Neutrophil (primary cell): Measurements from ENCODE around the gene TRPM8.

Source experiments
- H3K27ac ChIP-seq: fragments of 200-600 bp; sonication (generic); 2 replicates; pipeline ENCODE4 v1.5.1; 2016; ENCODE audit warnings: mild to moderate bottlenecking, moderate library complexity
- H3K27me3 ChIP-seq: fragments of 200-600 bp; sonication (generic); 2 replicates; pipeline ENCODE4 v1.6.0; 2016; ENCODE audit warnings: mild to moderate bottlenecking
- H3K36me3 ChIP-seq: fragments of 200-600 bp; sonication (generic); 2 replicates; pipeline ENCODE4 v1.5.1; 2017
- H3K4me1 ChIP-seq, 2 experiments: fragments of 200-600 bp in 1 of 2; sonication (generic) in 1 of 2; 1 replicate in 1 of 2; 2 replicates in 1 of 2; pipeline versions ENCODE4 v1.5.1 to v1.6.1; 2013 to 2016; ENCODE audit warnings: low read depth in 1 of 2, low read length in 1 of 2, mild to moderate bottlenecking in 1 of 2, moderate library complexity in 1 of 2; ENCODE audit not compliant: control insufficient read depth in 1 of 2, insufficient read depth in 1 of 2
- H3K4me3 ChIP-seq, 2 experiments: fragments of 200-600 bp in 1 of 2; sonication (generic) in 1 of 2; 1 replicate in 1 of 2; 2 replicates in 1 of 2; pipeline ENCODE4 v1.5.1; 2013 to 2016; ENCODE audit warnings: low read depth in 1 of 2, low read length in 1 of 2, mild to moderate bottlenecking in 1 of 2, moderate library complexity in 1 of 2
- H3K9me3 ChIP-seq: fragments of 200-600 bp; sonication (generic); 2 replicates; pipeline ENCODE4 v1.5.1; 2016
- CTCF ChIP-seq: fragments of 200-600 bp; sonication (generic); IDR thresholded peaks from 2 replicates; pipeline ENCODE4 v1.5.1; 2016; ENCODE audit warnings: antibody characterized with exemption

TRPM8 gene

GRCh38 chr2:234033885-234034284 lies 116.7 kb downstream of the TRPM8 start:
- Histone ChIP-seq H3K9me3 (no peaks in the 10 kb centered on the region), H3K27ac (no peak overlapping the region), H3K27me3 (no peaks in the 10 kb centered on the region), H3K4me1 (no peaks in the 10 kb centered on the region), H3K4me3 (no peak overlapping the region), H3K36me3 (no peaks in the 10 kb centered on the region)
- no peak for TF ChIP-seq CTCF

- H3K9me3 ChIP-seq: no peaks in the 10 kb centered on the region
- H3K27me3 ChIP-seq: no peaks in the 10 kb centered on the region
- TF ChIP-seq CTCF: no peak
- H3K4me1 ChIP-seq: no peaks in the 10 kb centered on the region
- H3K36me3 ChIP-seq: no peaks in the 10 kb centered on the region
- H3K4me3 ChIP-seq: no peak overlapping the region
- H3K27ac ChIP-seq: no peak overlapping the region
Measured at GRCh38 chr2:234038076-234038802, 121.1 kb downstream of the TRPM8 start.

DNA sequence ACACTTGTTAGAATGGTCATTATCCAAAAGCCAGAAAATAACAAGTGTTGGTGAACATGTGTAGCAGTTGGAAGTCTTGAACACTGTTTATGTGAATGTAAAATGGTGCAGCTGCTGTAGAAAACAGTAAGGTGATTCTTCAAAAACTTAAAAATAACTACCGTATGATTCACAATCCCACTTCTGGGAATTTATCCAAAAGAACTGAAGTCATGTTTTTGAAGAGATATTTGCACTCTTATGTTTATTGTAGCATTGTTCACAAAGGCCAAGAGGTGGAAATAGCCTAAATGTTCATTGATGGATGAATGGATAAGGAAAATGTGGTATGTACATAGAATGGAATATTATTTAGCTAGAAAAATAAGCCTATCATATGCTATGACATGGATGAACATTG lies 127.0 kb downstream of the TRPM8 start:
- H3K4me1 ChIP-seq: no peaks in the 10 kb centered on the region
- H3K4me3 ChIP-seq: no peak overlapping the region
- H3K27ac ChIP-seq: no peak overlapping the region
- TF ChIP-seq CTCF: no peak
- H3K27me3 ChIP-seq: no peaks in the 10 kb centered on the region
- H3K9me3 ChIP-seq: no peaks in the 10 kb centered on the region
- no peaks in the 10 kb centered on the region for H3K36me3 ChIP-seq

DNA sequence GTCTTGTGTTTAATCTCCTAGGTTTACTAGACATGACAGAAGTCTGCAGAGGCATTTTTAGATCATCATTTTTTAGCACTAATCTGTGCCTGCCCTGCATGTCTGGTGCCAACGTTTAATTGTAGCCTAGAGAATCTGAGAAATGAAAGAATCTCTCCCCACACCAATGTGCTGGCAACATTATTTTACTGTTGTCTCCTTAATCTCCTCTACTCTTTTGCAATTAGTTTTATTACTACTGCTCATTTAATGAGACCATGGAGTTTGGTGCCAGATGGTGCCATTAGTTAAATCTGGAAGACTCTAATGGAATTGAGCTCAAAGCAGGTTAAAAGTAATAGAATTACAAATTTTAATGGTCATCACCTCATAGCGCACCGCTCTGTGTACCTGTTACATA lies 129.3 kb downstream of the TRPM8 start:
- H3K4me3 ChIP-seq: no peak overlapping the region
- H3K9me3 ChIP-seq: no peaks in the 10 kb centered on the region
- H3K27me3 ChIP-seq: peaks cover 3% of the 10 kb centered on the region
- no peaks in the 10 kb centered on the region for H3K36me3 ChIP-seq
- no peaks in the 10 kb centered on the region for H3K4me1 ChIP-seq
- no peak overlapping the region for H3K27ac ChIP-seq
- no peak for TF ChIP-seq CTCF

DNA sequence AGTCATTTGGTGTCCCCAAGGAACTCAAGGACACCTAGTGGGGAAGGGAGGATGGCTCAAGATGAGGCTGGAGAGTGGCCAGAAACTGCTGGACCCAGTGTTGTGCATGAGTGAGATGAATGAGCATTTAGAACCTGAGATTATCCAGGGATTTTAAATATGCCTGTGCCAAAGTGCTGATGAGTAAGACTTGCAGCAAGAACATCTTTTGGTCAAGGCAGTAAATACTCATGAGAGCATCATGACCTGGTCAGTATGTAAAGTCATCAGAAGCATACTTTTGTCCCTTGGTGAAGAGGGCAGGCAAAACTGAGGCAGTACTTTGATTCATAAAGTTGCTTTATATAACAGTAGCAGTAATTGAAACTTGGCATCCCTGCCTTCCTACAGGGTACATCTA lies 130.2 kb downstream of the TRPM8 start:
- H3K9me3 ChIP-seq: no peaks in the 10 kb centered on the region
- TF ChIP-seq CTCF: no peak
- no peak overlapping the region for H3K27ac ChIP-seq
- no peak overlapping the region for H3K4me3 ChIP-seq
- peaks cover 4% of the 10 kb centered on the region for H3K27me3 ChIP-seq
- no peaks in the 10 kb centered on the region for H3K4me1 ChIP-seq
- no peaks in the 10 kb centered on the region for H3K36me3 ChIP-seq
